Measurements from ENCODE around the gene TGFBRAP1.
"Not testable (repeated sequence)": the region's sequence is repeated elsewhere in the genome, so short reads cannot be mapped to it uniquely, and the experiment has no call there.

The TGFBRAP1 gene

DNA sequence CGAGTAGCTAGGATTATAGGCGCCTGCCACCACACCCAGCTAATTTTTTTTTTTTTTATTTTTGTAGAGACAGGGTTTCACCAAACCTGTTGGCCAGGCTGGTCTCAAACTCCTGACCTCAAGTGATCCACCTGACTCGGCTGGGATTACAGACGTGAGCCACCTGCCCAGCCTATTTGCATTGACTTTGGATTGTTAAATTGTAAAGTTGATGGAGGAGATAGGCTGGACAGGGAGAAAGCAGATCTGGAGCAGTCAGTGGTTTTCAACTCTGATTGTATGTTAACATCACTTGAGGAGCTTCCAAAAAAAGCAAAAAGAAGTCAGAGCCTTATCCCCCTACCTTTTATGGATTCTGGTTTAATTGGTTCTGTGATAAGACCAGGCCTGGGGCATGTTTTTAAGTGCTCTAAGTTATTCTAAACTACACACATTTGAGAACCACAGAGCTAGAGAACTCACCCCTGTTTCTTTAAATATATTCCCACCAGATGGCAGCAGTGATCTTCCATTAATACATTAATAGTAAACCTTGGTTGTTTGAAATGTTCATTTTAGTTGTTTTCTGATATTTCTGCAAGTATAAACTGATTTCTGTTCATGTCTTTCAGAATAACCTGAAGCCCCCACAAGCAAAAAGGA, 15.3 kb upstream of the TGFBRAP1 start:
- DNase-seq: peak; percentile 1

DNA sequence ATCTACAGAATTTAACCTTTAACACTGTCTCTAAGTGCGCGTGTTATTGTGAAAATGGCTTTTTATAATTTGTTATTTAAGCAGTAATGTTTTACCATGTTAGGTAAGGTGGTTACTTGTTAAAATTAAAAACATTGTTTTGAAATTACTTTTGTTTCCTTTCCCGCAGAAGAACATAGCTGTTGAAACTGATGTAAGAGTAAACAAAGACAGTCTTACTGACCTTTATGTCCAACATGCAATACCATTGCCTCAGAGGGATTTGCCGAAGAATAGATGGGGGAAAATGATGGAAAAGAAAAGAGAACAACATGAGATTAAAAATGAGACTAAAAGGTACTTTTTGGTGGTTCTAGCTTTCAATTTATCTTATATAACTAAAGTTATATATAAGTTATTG, 9.9 kb upstream of the TGFBRAP1 start:
- no peak for DNase-seq

DNA sequence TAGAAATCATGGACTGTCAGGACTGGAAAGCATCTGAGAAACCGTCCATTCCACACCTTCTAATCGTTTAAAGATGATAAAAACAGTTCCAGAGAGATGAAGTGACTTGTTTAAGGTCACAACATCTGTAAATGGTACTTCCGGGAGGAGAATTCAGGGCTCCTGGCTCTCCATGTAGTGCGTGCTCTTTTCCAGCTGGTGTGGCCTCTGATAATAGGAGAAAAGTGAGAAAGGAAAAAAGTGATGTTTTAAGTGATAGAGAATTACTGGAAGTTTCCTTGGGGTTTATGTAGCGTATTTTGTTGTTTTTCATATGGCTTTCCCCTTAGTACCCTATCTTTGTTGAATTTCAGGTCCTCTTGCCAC, 8.5 kb upstream of the TGFBRAP1 start:
- no peak for DNase-seq

DNA sequence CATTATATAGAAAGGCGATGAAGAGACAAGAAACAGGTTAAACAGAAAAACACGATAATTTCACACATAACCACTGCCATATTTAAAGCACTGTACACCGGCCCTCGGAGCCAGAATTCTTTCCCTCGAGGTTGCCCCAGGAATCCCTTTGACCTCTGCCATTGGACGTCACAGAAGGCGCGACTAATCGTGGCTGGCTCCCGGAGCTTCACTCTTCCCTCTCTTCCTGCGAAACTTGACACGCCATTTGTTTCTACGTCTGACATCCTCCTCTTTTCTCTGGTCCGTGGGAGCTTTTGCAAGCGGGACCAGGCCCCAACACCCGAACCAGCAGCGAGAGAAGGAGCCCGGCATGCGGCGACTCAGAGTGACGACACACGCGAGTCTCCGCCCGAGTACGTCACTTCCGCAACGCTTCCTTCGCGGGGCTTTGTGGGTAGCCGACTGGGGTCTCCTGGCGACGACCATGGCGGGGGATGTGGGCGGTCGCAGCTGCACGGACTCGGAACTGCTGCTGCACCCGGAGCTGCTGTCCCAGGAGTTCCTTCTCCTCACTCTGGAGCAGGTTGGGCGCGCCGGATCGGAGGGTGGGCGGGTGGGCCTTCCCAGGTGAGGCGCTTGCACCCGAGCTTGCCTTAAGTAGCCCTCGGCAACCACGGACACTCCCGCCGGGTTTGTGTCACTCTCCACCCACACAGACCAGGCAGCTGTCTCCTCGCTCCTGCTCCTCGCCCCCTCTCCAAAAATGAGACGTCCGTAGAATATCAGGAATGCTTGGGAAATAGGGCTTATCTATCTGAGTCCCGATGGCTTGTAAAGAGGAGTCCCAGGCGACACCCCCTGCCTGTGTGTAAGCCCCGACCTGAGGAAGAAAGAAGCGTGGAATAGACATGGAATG, 7.8 kb upstream of the TGFBRAP1 start, which contains the start of gene C2orf49:
TSS of gene C2orf49 (plus strand) at position 419 of the 898 bp plus-strand sequence. CDS start at position 467, 48 bp downstream.
- peak; percentile 72 for DNase-seq

DNA sequence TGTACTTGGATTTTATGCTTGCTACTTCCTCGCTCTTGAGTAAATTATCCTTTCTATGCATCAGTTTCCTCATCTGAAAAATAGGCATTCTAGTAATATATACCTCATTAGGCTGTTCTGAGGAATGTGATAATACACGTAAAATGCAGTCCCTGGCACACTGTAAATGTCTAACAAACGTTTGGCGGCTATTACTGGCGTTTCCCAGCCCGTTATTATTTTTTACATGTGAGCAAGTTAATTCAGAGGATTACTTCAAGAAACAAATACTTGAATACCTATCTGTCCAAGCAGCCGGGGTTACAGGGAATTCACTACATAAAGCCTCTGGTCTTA, 7.2 kb upstream of the TGFBRAP1 start:
- DNase-seq: no peak

DNA sequence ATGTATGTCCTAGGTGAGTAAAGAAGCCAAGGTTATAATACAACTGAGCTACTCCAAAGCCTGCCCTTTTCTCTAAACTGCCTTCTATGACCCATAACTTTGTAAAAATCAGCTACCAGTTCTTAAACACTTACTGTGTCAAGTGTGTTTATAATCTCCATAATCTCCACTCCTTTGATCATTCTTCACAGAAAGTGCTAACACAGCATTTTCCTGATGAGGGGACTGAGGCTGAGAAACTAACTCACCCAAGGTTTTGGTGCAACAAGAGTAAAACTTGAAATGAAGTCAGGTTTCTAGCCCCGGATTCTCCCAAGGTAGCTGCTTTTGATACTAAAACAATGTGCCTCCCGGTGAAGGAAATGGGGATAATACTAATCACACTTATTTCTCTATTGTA, 5.9 kb upstream of the TGFBRAP1 start:
- no peak for DNase-seq

DNA sequence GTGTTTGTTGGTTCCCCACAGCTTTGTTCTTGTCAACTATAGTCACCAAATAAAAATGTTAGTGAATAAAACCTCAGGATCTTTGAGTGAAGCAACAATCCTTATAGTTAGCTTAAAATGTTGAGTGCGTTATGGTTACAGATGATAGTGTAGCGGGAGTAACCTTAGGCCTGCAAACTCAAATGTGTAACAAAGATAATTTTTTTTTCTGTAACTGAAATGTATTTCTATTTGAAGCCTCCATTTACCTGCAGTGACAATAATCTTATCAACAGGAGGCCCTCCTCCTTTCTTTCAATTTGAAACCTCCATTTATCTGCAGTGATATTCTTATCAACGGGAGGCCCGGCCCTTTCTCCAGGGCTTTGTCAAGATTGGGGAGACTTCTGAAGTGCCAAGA, 4.7 kb upstream of the TGFBRAP1 start:
- DNase-seq: no peak

DNA sequence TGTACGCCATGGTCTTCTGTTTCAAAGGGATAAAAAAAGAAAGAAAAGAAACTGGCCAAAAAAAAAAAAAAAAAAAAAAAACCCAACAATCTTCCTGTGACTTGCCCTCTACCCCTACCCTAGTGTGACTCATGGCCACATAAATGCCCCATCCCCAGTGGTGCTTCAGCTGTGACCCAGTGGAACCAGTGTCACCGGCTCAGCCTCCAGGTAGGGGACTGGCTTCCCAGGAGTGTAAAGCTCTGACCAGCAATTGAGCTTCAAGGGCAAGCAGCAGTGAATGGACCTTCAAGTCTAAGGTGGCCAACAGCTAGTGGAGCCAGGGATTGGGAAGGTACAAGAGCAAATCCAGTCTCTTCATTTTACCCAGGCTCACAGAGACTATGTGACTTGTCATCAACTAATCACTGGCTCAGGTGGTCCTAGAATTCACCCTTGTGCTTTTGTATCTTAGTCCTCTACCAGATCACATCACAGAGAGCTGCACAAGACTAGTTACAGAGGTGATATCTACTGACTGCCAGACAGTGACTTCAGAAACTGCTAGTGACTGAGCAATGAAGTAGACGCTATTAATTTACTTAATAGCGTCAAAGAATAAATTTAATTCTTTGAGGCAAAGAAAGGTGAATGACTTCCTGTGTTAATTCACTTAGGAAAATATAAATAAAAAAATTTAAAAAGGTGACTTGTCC, 1.3 kb upstream of the TGFBRAP1 start:
- DNase-seq: no peak

DNA sequence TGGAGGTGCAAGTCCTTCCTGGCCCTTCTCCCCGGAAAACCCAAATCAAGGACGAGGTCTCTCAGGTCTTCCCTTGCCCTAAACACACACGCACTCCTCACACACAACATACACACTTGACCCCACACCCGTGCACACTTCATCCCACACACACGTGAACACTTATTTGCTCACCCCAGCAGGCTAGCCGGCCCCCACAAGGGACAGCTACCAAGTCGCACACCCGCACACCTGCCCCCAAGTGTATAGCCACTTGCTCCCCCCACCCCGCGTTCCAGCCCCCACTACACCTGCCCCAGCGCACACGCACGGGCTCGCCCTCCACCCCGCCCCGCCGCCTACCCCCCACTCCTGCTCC, 359 bp downstream of the TGFBRAP1 start:
- no peak for DNase-seq

DNA sequence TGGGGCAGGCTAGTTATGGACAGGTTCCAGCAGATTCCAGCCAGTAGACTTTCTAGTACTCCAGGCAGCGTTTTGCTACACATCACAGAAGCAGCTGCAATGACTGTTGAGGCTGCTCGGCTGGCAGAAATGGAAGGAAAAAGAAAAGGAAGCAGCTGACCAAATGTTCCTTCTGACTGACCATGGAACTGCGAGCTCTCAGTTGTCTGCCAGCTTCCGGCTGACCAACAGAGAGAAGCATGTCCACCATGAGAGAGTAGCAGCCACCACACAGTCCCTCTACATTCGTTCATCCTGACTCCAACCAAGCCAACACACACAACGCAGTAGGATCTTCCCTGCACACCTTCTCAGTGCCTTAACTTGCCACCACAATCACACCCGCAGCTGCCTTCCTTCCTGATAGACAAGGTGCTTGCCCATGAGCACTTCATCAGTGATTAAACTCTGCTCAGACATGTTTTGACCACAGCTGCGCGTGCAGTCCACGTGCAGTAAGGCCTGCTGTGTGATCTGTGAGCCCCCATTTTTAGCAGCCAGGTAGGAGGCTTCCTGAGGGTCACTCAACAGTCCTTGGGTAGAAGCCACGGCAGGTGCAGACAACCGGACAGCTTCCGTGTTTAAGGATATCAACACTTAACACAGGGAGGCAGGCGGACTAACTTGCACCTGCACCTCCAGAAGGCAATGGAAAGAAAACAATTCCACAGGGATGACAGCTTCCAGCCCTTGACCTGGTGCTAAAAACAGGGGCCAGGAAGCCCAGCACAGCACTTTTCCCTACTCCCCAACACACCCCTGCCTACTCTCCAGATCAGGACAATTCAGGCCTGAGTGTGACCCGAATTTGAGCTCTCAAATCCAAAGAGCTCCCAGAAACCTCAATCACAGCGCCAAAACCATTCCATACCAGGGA, 996 bp downstream of the TGFBRAP1 start:
- no peak for DNase-seq

DNA sequence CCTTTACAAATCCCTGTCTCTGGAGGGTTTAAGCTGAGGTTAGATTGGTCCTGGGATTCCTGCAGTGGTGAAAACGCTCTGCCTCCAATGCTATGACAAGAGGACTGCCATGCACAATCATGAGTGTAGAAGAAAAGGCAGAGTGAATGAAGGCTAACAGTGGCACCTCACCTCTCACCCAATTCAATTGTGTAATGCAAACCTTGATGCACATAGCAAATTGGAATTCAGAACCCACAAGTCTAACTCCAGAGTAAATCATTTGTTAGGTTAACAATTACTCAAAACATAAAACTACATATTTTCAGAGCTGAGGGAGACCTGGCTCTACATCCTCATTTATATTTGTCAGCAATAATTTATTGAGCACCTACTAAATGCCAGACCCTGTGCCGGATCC, 1.8 kb downstream of the TGFBRAP1 start:
- DNase-seq: no peak

DNA sequence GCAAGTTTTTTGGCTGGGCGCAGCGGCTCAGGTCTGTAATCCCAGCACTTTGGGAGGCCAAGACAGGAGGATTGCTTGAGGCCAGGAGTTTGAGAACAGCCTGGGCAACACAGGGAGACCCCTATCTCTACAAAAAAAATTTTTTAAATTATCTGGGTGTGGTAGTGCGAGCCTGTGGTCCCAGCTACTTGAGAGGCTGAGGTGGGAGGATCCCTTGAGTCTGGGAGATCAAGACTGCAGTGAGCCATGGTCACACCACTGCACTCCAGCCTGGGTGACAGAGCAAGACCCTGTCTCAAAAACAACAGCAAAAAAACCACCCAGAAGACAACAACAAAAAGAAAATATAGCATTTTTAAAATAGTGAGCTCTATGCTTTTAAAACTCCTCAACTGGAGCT, 2.3 kb downstream of the TGFBRAP1 start:
- not testable (repeated sequence) for DNase-seq

DNA sequence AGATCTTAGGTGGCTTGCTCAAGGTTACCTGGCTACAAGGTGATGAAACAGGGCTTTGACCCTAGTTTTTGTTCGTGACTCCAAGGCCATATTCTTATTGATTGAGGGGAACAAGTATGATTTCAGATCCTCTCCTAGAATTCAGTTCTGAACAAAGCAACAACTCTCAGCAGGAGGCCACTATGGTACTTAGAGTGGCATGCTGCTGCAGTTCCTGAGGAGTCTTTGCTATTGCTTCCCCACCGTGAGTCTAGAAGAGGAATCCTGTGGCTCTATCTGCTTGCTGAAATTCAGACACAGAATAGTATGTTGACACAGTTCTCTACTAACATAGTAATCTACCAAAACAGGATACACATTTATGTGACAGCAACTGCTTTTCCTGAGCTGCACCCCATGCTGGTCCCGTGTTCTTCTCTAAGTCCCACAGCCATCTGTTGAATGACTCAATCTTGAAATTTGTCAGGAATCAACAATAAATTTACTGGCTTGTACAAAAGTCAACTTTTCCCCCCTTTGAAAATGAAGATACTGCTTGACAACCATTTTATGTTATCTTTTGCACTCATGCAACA, 4.1 kb downstream of the TGFBRAP1 start:
- DNase-seq: no peak

DNA sequence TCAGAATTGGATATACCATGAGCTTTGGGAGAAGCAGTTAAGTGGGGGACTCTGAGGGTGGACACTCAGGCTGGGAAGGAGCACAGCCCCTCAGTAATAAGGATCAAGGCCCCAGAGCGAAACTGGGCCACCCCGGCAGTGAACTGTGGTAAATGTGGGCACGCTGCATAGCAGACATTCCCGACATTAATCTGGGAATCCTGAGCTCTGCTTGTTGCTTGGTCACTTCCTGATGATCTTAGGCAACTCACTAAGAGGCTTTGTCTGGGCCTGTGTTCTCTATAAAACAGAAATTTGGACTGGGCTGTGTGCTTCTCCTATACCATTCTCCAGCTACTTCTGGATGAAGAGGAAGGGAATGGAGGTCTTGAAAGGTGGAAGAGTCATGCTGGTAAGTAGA, 4.8 kb downstream of the TGFBRAP1 start:
- DNase-seq: no peak

DNA sequence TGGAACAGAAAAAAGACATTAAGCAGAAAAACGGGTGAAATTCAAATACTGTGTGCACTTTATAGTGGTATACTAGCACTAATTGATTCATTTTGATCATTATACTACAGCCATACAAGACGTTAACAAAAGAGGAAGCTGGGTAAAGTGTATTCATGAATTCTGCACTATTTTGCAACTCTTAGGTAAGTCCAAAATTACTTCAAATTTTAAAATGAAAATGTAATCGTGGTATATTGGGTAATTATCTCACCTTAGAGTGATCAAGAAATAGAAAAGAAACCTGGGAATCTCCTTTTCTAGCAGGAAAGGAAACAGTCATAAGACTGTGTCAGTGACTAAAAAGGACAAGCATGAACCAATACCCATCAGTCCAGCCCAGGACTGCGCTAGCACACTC, 5.4 kb downstream of the TGFBRAP1 start:
- no peak for DNase-seq

DNA sequence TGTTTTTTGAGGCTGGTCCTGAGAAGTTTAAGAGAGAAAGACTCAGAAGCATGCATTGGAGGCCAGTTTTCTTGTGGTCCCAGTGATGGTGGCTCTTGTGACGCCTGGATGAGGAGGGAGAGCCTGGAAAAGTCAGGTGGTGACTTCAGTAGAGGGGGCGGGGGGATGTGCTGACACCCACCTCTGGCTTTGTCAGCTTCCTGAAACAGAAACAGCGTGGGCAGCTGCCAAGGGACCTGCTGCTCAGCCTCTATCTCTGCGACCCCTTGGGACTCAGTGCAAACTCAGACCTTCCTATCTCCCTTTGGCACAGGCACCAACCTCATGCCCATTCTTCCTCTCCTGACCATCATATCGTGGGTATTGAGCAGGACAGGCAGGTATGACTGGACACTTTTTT, 6.4 kb downstream of the TGFBRAP1 start:
- no peak for DNase-seq

DNA sequence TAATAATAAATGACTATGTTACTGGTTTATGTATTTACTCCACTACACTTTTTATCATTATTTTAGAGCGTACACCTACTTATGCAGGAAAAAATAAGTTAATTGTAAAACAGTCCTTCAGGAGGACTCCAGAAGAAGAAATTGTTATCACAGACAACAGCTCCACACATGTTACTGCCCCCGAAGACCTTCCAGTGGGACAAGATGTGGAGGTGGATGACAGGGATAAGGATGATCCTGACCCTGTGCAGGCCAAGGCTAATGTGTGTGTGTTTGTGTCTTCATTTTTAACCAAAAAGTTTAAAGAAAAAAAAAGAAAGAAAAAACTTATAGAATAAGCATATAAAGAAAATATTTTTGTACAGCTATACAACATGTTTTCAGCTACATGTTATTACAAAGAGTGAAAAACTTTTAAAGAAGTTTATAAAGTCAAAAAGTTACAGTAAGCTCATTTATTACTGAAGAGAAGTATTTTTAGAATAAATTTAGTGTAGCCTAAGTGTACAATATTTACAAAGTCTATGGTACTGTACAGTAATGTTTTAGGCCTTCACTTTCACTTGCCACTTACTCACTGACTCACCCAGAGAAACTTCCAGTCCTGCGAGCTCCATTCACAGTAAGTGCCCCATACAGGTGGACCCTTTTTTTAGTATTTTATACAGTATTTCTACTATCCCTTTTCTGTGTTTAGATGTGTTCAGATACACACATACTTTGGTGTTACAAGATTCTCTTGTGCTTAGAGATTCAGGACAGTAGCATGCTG, 7.5 kb downstream of the TGFBRAP1 start:
- no peak for DNase-seq

DNA sequence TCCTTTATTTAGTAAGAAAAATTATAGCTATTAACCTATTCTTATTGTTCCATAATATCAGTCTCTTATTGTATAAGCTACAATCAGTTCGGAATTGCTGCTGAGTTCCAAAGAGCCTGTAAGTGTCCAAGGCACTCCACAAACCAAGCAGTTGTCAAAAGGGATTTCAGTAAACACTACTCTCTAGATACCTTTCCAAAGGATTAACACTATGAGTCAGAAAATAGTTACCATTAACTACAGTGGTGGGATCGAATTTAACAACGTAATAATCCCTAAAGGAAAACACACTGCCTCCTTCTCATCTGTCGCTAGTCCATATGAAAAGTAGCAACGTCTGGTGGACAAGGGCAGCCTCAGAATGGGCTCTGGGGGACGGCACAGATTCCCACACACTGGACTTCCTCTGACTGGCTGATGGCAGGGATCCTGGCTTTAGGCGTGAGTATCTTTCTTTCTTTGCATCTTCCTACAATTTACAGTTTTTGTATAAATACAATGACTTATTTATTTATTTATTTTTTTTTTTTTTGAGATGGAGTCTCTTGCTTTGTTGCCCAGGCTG, 8.8 kb downstream of the TGFBRAP1 start:
- no peak for DNase-seq

DNA sequence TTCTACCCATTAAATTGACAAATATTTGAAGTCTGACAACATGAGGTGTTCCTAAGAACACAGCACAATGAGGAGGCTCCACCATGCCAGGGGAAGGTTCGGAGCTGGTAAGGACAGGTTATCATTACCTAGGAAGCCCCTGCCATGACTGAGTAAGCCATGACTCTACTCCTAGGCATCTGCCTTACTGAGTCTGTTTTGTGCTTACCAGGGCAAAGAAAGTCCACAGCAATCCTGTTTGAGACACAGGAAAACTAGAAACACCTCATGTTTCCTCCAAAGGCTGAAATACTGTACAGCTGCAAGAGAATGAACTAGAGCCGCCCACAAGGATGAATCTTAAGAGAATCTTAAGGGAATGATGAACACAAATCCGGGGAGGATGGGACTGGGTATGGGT, 11.6 kb downstream of the TGFBRAP1 start:
- no peak for DNase-seq

DNA sequence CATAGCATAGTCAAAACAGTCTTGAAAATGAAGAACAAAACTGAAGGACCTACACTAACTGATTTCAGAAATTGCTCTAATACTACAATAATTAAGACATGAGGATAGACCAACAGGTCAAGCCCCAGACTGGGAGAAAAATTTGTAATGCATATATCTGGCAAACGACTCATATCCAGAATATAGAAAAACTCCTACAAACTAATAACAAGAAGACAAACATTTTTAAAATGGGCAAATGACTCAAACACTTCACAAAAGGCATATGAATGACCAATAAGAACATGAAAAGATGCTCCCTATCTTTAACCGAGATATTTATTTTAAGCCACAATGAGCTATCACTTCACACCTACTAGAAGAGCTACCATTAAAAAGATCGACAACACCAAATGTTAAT, 14.2 kb downstream of the TGFBRAP1 start:
- no peak for DNase-seq

DNA sequence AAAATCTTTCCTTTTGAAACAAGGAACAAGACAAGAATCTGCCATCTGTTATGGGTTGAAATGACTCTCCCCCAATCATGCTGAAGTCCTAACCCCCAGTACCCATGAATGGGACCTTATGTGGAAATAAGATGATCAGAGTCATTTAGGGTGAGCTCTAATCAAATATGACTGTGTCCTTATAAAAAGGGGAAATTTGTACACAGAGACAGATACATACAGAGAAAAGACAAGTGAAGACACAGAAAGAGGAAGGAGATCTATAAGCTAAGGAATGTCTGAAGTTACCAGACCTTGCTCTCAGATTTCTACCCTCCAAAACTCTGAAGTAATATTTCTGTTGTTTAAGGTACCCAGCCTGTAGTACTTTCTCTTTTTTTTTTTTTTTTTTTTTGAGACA, 15.7 kb downstream of the TGFBRAP1 start:
- DNase-seq: no peak

DNA sequence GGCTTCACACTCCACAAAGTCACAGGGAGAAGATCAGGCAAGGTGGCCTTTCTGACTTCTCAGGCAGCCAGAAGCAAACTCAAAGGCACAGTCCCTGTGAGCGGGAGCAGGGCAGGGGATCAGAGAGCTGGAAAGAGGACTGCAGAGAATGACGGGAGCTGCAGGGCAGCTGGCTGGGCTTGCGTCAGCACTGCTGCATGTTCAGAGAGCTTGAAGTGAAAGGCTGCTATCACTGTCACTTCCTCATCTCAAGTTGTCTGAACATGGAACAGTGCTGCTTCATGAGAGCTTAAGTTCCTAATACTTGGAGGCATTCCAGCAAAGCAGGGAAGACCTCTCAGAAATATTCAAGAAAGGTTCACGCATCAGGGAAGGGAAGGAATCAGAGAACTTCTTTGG, 20.4 kb downstream of the TGFBRAP1 start:
- DNase-seq: no peak
